Stimulated activated CD8-positive, alpha-beta memory T cell treated with anti-CD3 and anti-CD28 coated beads, Interleukin-4, amount 100 ng/mL, for 4 hours (primary cell): Measurements from ENCODE around the gene NFIA.

Source experiments
- DNase-seq, 2 donors: peaks; one replicate each; pipeline ENCODE4 v3.0.0-alpha.2; 2020; ENCODE audit warnings: low read depth in 2 of 2, low spot score in 1 of 2

Gene NFIA

GRCh38 chr1:61240878-61241277, 158.5 kb downstream of the NFIA start:
- no peak for DNase-seq

DNA sequence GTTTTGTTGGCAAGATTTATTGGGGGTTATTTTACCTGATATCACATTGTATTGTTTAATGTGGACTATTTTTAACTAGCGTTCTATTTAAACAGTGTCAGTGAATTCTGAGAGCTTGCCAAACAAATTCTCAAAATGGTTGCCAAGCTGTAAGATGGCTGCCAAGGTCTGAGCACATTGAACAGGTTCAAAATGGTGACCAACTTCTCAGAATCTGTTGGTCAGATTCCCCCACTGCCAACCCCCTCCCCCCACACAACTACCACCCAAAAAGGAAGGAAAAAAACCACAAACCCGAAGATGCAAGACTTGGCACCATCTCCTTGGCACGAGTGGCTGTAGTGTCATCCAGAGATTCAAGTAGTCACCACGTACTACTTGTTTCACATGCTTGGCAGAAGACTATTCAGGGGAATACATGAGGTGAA, 159.1 kb downstream of the NFIA start:
- DNase-seq: no peak

GRCh38 chr1:61241973-61242381, 159.6 kb downstream of the NFIA start:
- DNase-seq: no peak

DNA sequence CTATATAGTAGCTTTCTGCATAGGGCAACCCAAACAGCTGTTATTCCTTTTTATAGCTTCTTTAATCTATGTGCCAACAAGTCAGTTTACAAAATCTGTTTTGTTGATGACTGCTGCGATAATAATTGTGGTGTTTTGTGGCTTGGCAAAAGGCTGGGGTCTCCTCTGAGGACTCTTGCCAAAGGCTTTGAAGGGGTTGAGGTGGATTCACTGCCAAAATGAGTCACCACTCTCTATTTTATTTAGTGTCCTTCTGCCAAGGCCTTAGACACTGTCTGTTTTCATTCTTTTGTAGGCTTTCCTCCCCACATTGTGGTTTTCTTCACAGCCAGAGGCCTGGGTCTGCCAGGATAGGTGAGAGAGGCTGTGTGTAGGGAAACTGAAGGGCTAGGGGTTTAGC, 161.8 kb downstream of the NFIA start:
- no peak for DNase-seq

DNA sequence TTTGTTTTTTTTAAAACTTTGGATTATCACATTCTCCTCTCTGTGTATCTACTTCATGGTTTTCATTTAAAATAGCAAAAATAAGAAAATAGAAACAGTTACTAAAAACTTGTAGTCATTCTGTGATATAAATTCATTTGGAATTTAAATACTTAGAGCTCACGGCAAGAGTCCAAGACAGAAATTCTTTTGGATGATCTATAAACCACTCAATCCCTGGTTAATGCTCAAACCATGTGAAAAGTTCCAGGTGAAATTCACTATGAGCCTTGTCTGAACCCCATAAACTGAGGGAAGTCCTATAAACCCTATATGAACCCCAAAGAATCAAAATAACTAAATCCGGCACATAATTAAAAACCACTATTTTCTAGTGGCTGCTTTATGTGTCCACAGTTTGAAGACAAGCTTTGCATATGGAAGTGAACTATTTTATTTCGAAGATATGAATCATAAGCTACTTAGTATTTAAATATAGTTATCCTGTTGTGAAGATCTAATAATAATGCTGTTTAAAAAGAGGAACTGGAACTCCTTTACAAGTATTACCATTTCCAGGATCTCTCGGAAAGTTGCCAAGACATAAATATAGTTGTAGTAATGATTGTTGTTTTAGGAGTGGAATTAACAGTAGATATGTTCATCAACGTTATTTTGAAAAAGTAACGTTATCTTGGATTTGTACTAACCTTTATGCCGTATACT, 163.5 kb downstream of the NFIA start:
- DNase-seq: no peak

DNA sequence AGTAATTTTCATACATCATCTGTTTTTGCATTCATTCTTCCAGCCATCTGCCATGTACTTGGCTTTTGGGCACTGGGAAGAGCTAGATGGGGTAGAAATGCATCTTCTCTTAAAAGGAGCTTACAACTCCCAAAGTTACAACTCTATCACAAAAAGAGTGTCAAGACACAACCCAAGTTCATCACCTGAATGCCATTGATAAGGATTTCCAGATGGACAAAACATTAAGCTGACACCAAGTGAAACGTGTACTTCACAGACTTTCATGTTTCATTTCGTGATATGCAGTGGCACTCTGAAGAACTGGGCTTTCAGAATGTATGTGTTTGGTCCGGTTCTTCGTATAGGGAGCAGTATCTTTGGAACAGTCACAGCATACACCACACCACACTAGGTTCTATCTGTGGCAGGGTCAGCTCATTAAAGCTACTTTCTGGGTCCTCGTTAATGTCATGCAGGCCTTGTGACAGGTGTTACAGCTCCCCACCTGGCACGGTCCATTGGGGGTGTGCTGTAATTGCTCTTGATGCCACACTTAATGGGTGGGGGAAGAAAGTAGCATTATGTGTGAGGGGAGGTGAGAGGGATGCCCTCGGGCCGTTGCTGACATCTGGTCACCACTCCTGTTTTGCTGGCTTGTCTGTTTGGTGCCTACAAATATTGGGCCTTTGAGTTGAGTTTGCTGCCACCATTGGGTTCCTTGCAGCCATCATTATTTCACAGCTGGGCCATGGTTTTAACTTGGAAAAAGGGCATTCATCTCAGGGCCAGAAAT, 164.9 kb downstream of the NFIA start:
- DNase-seq: no peak

GRCh38 chr1:61247881-61248752, 165.8 kb downstream of the NFIA start:
- no peak for DNase-seq

- DNase-seq: no peak
These were observed 168.6 kb downstream of the NFIA start for GRCh38 chr1:61250933-61251332.

GRCh38 chr1:61253059-61253735, 170.8 kb downstream of the NFIA start:
- DNase-seq: no peak

GRCh38 chr1:61253912-61254633, 171.7 kb downstream of the NFIA start:
- DNase-seq: no peak

- no peak for DNase-seq
These were observed 172.4 kb downstream of the NFIA start for GRCh38 chr1:61254634-61255357.

DNA sequence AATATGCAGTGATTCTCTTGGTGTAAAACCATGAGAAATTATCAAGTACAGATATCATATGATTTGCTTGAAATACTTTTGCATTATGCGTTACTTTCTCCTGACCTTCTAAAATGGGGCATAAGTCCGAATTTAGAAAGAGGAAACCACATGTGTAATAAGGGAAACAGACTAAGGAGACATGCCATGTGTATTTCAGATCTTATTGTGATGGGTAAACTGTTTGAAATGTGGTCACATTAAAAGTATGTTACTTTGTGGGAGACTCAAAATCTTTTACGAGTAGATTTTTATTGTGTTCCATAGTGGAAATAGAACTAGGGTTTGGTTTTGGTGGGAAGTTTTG, 173.0 kb downstream of the NFIA start:
- DNase-seq: no peak

- no peak for DNase-seq
These were observed 177.2 kb downstream of the NFIA start for GRCh38 chr1:61259379-61260148.

GRCh38 chr1:61260171-61260570, 177.8 kb downstream of the NFIA start:
- DNase-seq: no peak

GRCh38 chr1:61261595-61261994, 179.2 kb downstream of the NFIA start:
- no peak for DNase-seq

DNA sequence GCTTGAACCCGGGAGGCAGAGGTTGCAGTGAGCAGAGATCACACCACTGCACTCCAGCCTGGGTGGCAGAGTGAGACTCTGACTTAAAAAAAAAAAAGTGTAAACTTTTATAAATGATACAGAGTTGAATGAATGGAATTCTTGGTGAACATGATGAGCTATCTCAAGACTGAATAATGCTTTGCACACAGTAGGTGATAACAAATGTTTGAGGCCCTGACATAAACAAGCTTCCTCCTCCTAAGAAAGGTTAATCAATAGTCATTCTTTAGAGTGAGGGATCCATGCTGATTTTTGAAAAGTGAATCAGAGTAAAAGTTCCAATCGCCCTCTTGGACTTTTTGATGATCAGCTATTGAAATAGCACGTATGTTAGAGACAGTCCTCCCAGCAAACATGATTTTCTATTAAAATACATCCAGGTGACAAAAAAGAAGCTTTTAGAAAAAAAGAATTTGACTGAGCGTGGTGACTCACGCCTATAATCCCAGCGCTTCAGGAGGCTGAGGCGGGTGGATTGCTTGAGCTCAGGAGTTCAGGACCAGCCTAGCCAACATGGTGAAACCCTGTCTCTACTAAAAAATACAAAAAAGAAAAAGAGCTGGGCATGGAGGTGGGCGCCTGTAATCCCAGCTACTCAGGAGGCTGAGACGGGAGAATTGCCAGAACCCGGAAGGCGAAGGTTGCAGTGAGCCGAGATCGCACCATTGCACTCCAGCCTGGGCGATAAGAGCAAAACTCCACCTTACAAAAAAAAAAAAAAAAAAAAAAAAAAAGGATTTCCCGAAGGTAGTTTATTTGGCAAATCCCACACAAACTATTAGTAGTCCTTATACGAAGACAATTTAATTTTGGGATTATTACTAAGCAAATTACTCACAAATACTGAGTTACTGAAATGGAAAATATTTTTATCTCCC, 181.8 kb downstream of the NFIA start:
- no peak for DNase-seq

GRCh38 chr1:61264825-61265242, 182.5 kb downstream of the NFIA start:
- no peak for DNase-seq

- DNase-seq: no peak
These were observed 183.3 kb downstream of the NFIA start for GRCh38 chr1:61265665-61266064.
